ENCODE data around the gene UQCC2. TPM values are rescaled to one million over a fixed set of nuclear protein-coding genes. Genes with fewer than 3 reads are reported as not detected.
A peak's percentile ranks its signal among the peaks of the same experiment; 100 is the strongest.

UQCC2 gene
- total RNA-seq, 6 experiments from 2014 or later, result 109 to 167 (median 140) TPM

- peaks cover 3% of the 10 kb centered on the region for H3K27me3 Mint-ChIP-seq (ENCODE audit: insufficient read depth)
- peaks cover 9% of the 10 kb centered on the region for H3K4me1 Mint-ChIP-seq (ENCODE audit: low read depth)
- no peak overlapping the region for H3K27ac Mint-ChIP-seq
- no peaks in the 10 kb centered on the region for H3K9me3 Mint-ChIP-seq
- H3K36me3 Mint-ChIP-seq (ENCODE audit: low read depth), result 0 out of 2 replicates have a peak, but pooled peaks cover 5% of the 10 kb centered on the region
- TF ChIP-seq CTCF (IDR thresholded peaks at IDR 0.05), result no peak
- DNase-seq, result no peak
- no peak overlapping the region for H3K4me3 Mint-ChIP-seq
Observed at GRCh38 chr6:33652002-33652401, 59.5 kb downstream of the UQCC2 start.

GRCh38 chr6:33651403-33651802, 60.1 kb downstream of the UQCC2 start:
- Mint-ChIP-seq H3K4me3 (no peak overlapping the region), H3K36me3 (ENCODE audit: low read depth) (0 out of 2 replicates have a peak, but pooled peaks cover 5% of the 10 kb centered on the region), H3K27me3 (ENCODE audit: insufficient read depth) (peaks cover 3% of the 10 kb centered on the region), H3K9me3 (no peaks in the 10 kb centered on the region), H3K27ac (no peak overlapping the region), H3K4me1 (ENCODE audit: low read depth) (peaks cover 9% of the 10 kb centered on the region)
- DNase-seq, result no peak
- no peak for TF ChIP-seq CTCF (IDR thresholded peaks at IDR 0.05)

Small RNA genes lying within 50 kb of the gene (microRNA-seq; reads per million reads assigned to microRNA genes)
- gene MIR3934, result 13.9 reads per million, percentile 17 among the genes with 10 or more reads in this experiment

Other genes starting within 250 kb of the UQCC2 start
- 10 to 100 TPM; 17.5 to 23.2 (median 19.9) TPM for gene BAK1, start 131.4 kb downstream of the UQCC2 start, total RNA-seq (2021; fragmentation: NEBNext Ultra II Directional; extraction: Animal tissue kit (Norgen Biotek cat#: 25700))
- 10 to 100 TPM; 20.2 to 30.3 (median 26.9) TPM for gene ITPR3, start 90.4 kb downstream of the UQCC2 start, total RNA-seq (2021; fragmentation: NEBNext Ultra II Directional; extraction: Animal tissue kit (Norgen Biotek cat#: 25700))
- under 1 TPM in 4 of 6 experiments, not detected in 2; 0.25 to 0.83 (median 0.50) TPM for gene IP6K3, start 35.2 kb upstream of the UQCC2 start, total RNA-seq (2021; fragmentation: NEBNext Ultra II Directional; extraction: Animal tissue kit (Norgen Biotek cat#: 25700))
- 10 to 100 TPM; 42.4 to 46.7 (median 44.9) TPM for gene LEMD2, start 77.4 kb upstream of the UQCC2 start, total RNA-seq (2021; fragmentation: NEBNext Ultra II Directional; extraction: Animal tissue kit (Norgen Biotek cat#: 25700))
- not detected for gene MLN, start 92.3 kb upstream of the UQCC2 start, total RNA-seq (2021; fragmentation: NEBNext Ultra II Directional; extraction: Animal tissue kit (Norgen Biotek cat#: 25700))